Nephron progenitor cell (in vitro differentiated cells): ENCODE data around the gene CD38.
A peak's percentile ranks its signal among the peaks of the same experiment; 100 is the strongest.
"Not testable (repeated sequence)": the region's sequence is repeated elsewhere in the genome, so short reads cannot be mapped to it uniquely, and the experiment has no call there.

Source experiments
- DNase-seq: peaks from one replicate; pipeline ENCODE4 v3.0.0; 2021
- H3K27ac Mint-ChIP-seq: 2 replicates; pipeline ENCODE4 v1.8.0; 2021; ENCODE audit warnings: mild to moderate bottlenecking, moderate library complexity, mixed read lengths
- H3K27me3 Mint-ChIP-seq: 2 replicates; pipeline ENCODE4 v1.8.0; 2021; ENCODE audit warnings: mild to moderate bottlenecking, low read depth, mixed read lengths; ENCODE audit not compliant: poor library complexity
- H3K36me3 Mint-ChIP-seq: 2 replicates; pipeline ENCODE4 v1.8.0; 2021; ENCODE audit warnings: low read depth, mixed read lengths
- H3K4me1 Mint-ChIP-seq: 2 replicates; pipeline ENCODE4 v1.8.0; 2021; ENCODE audit warnings: mixed read lengths
- H3K4me3 Mint-ChIP-seq: 2 replicates; pipeline ENCODE4 v1.8.0; 2021; ENCODE audit warnings: mild to moderate bottlenecking, moderate library complexity, mixed read lengths
- H3K9me3 Mint-ChIP-seq: 2 replicates; pipeline ENCODE4 v1.8.0; 2021; ENCODE audit warnings: mild to moderate bottlenecking, moderate library complexity, mixed read lengths
- CTCF ChIP-seq: fragments of 200-600 bp; sonication (generic); IDR thresholded peaks from 2 replicates; pipeline ENCODE4 v1.5.0; 2021; ENCODE audit warnings: antibody characterized with exemption

The CD38 gene

GRCh38 chr4:15778289-15779241, at the start of gene CD38:
Gene CD38 (plus strand): TSS chr4:15778328. CDS start chr4:15778415, 87 bp downstream.
- Mint-ChIP-seq H3K4me1 (peaks cover 11% of the 10 kb centered on the region), H3K27me3 (peaks cover 88% of the 10 kb centered on the region), H3K4me3 (peak within 1 kb of the TSS; percentile 84), H3K9me3 (no peaks in the 10 kb centered on the region), H3K36me3 (no peaks in the 10 kb centered on the region), H3K27ac (no peak within 1 kb of the TSS)
- TF ChIP-seq CTCF: no peak
- DNase-seq: peak; percentile 47

GRCh38 chr4:15729910-15730533, 48.1 kb upstream of the CD38 start:
- peaks cover 8% of the 10 kb centered on the region for H3K27me3 Mint-ChIP-seq
- H3K4me3 Mint-ChIP-seq: no peak overlapping the region
- H3K9me3 Mint-ChIP-seq: peaks cover 10% of the 10 kb centered on the region
- peaks cover 5% of the 10 kb centered on the region for H3K4me1 Mint-ChIP-seq
- peak; percentile 90 for TF ChIP-seq CTCF
- H3K36me3 Mint-ChIP-seq: no peaks in the 10 kb centered on the region
- H3K27ac Mint-ChIP-seq: no peak overlapping the region
- peak; percentile 11 for DNase-seq

GRCh38 chr4:15733061-15733460, 45.1 kb upstream of the CD38 start:
- H3K27me3 Mint-ChIP-seq: peaks cover 18% of the 10 kb centered on the region
- not testable (repeated sequence) for H3K9me3 Mint-ChIP-seq, H3K4me1 Mint-ChIP-seq, H3K4me3 Mint-ChIP-seq, DNase-seq, H3K27ac Mint-ChIP-seq, H3K36me3 Mint-ChIP-seq

- Mint-ChIP-seq H3K36me3 (no peaks in the 10 kb centered on the region), H3K4me1 (no peaks in the 10 kb centered on the region), H3K4me3 (no peak overlapping the region), H3K27me3 (peaks cover 25% of the 10 kb centered on the region), H3K27ac (no peak overlapping the region), H3K9me3 (peaks cover 10% of the 10 kb centered on the region)
- TF ChIP-seq CTCF: no peak
- DNase-seq: no peak
These were observed 42.6 kb upstream of the CD38 start for GRCh38 chr4:15735536-15735935.

GRCh38 chr4:15736514-15737050, 41.5 kb upstream of the CD38 start:
- Mint-ChIP-seq H3K27ac (no peak overlapping the region), H3K4me1 (no peaks in the 10 kb centered on the region), H3K4me3 (no peak overlapping the region), H3K9me3 (peaks cover 15% of the 10 kb centered on the region), H3K27me3 (peaks cover 25% of the 10 kb centered on the region), H3K36me3 (no peaks in the 10 kb centered on the region)
- no peak for TF ChIP-seq CTCF
- DNase-seq: no peak

GRCh38 chr4:15737255-15737654, 40.9 kb upstream of the CD38 start:
- Mint-ChIP-seq H3K9me3 (peaks cover 20% of the 10 kb centered on the region), H3K4me1 (no peaks in the 10 kb centered on the region), H3K27me3 (peaks cover 25% of the 10 kb centered on the region), H3K36me3 (no peaks in the 10 kb centered on the region), H3K27ac (no peak overlapping the region), H3K4me3 (no peak overlapping the region)
- DNase-seq: no peak
- no peak for TF ChIP-seq CTCF
